HK-2 (cell line): ENCODE data around the gene RTF2.
A peak's percentile ranks its signal among the peaks of the same experiment; 100 is the strongest.

Experiments
- DNase-seq: peaks from one replicate; pipeline ENCODE4 v3.0.0-alpha.2; 2018; ENCODE audit not compliant: unreplicated experiment

RTF2 gene

GRCh38 chr20:56438284-56438683, 30.1 kb upstream of the RTF2 start:
- no peak for DNase-seq

- DNase-seq, result peak; percentile 20
These were observed 28.6 kb upstream of the RTF2 start for GRCh38 chr20:56439771-56440291.

- DNase-seq, result no peak
These were observed 27.9 kb upstream of the RTF2 start for GRCh38 chr20:56440346-56441007.

DNA sequence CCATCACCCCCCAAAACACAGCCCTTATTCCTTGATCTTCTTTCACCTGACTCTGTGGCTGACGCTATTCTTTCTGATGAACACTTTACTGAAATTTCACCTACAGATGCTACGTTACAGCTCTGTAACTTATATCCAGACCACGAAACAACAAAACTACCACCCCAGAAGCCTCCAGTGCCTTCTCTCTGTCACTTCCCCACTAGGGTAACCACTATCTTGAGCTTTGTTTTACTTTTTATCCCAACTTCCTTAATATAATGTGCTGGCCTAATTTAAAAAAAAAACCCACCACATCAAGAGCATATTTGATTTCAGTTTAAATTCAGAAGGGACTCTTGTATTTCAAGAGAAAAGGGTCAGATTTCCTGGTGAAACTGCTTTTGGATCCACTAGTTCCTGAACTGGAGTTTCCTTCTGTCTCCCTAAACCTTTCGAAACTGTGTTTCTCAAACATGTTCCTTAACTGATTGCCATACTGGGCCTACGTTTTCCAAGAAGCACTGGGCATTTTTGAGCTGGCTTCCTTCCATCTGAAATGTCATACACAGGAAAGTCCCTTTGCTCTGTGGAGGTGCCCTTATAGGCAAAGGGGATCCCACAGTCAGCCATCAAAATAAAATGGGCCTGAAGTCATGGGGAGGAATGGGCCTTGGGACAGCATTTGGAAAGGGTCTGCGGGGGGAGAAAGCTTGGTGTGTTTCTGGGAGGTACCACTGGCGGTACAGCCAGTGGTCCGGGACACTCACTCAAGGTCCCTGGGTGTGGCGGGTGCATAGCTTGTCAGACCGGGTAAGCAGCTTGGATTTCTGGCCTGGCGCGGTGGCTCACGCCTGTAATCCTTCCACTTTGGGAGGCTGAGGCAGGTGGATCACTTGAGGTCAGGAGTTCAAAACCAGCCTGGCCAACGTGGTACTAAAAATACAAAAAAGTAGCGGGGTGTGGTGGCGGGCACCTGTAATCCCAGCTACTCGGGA, 25.8 kb upstream of the RTF2 start:
- DNase-seq, result no peak

GRCh38 chr20:56443654-56444540, 24.5 kb upstream of the RTF2 start:
- DNase-seq, result no peak

DNA sequence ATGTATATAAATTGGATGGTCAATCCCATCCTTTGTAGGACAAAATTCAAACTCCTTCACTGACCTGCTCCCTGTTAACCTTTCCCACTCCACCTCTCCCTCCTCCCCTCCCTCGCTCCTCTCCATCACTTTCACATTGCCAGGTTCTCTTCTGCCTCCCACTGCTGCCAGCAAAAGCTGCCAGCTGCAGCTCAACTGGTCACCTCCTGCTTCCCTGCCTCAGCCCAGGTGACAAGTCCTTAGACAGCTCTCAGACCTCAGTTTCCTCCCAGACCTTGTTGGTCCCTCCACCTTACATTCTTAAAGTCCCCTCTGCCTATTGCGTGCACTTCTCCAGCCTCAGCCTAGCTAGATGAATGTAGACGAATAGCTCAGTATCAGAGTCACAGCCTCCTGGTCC, 23.3 kb upstream of the RTF2 start:
- DNase-seq, result no peak

- DNase-seq, result no peak
These were observed 22.9 kb upstream of the RTF2 start for GRCh38 chr20:56445540-56445939.

DNA sequence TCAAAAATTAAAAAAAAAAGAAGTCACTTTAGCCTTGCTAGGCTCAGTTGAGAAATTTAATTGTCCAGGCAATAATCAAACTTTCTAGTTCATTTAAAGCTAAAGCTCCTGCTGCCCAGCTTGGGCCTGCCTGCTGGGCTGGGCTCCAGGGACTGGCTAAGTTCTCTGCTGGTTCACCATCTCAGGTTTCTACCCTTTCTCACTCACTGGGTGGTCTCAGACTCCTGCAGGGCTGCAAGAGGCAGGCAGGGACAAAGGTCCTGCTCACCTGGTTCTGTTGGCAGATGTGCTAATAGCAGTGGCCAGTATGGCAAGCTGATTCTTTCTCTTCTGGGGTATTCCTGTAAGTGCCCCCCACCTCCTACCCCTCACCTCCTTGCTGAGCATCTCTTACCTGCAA, 21.2 kb upstream of the RTF2 start:
- DNase-seq, result no peak

DNA sequence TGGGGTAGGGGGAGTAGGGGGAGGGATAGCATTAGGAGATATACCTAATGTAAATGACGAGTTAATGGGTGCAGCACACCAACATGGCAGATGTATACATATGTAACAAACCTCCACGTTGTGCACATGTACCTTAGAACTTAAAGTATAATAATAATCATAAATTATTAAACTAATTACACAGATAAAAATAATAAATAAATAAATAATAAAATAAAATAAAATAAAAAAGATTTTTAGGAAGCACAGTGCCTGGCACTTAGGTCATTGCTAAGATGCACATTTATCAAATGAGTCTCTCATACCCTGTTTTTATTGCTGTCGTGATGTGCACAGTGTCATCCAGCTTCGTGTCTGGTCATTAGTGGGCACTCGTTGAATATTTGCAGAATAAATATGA, 19.0 kb upstream of the RTF2 start:
- no peak for DNase-seq

- no peak for DNase-seq
These were observed 17.2 kb upstream of the RTF2 start for GRCh38 chr20:56451056-56451765.

- DNase-seq, result no peak
These were observed 15.1 kb upstream of the RTF2 start for GRCh38 chr20:56453352-56453751.

GRCh38 chr20:56454754-56455153, 13.7 kb upstream of the RTF2 start:
- DNase-seq, result no peak

- no peak for DNase-seq
These were observed 10.1 kb upstream of the RTF2 start for GRCh38 chr20:56458206-56458821.

DNA sequence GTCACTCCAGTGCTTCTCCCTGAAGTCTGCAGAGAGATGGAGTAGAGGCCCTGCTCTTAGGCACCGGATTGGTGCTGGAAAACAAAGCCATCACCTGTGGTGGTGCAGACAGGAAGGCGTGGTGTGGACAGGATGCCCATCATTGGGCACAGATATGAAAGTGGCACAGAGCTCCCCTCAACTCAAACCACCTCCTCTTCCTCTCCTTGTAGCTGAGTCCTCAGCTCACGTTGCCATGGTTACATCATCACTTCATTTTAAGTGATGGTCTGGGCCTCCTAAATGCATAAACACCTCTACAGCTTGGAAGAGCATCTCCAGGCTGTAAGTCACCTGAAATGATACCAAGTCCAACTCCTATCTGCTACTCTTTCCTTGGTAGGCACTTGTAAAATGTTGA, 8.0 kb upstream of the RTF2 start:
- DNase-seq, result no peak

DNA sequence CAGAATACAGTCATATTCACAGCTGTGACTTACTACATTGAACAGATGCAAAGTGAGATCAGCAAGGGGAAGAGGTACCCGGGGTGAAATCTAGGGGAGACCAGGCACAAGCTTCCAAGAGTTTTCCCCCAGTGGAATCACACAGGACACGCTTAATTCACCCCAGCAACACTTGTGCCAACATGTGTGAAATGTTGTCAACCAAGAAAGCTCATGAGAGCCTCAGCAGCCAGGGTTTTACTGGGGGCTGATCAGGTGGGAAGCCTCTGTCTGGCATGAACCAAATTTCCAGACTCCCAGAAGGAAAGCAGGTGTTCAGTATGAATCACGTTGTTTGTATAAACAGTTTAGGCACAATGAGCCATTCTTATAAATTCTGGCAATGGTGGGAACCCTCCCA, 6.9 kb upstream of the RTF2 start:
- DNase-seq, result no peak

DNA sequence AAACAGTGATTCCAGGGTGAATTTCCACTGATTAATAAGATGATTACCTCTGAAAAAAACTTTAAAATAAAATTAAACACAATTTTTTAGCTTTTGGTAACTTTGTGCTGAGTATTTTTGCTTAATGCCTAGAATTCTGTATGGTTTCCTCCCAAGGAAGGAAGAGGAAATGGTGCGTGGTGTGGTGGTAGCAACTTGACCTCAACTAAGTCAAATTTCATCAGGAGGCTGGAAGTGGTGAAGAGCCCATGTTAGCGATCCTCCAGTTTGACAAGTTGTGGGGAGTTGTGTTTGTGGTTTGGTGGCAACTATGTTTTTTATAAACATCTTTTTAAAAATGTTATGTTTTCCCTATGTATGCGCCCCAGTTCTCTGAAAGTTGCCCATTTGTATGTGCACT, 5.0 kb upstream of the RTF2 start:
- DNase-seq, result no peak

GRCh38 chr20:56465997-56466396, 2.4 kb upstream of the RTF2 start:
- DNase-seq, result no peak

DNA sequence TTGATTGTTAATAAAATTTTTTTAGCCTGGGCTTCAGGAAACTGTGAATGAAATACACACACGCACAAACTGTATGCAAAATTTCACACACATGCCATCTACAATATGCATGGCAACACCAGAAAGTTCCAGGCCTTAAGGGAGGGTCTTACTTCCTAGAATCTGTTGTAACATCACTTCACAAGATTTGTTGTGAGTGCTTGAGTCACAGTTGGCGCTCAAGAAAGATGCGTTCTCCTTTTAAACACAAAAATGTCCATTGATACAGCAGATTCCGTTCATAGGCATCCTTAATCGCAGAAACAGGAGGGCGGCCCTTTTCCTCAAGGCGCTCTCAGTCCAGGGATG, 485 bp upstream of the RTF2 start:
- no peak for DNase-seq

DNA sequence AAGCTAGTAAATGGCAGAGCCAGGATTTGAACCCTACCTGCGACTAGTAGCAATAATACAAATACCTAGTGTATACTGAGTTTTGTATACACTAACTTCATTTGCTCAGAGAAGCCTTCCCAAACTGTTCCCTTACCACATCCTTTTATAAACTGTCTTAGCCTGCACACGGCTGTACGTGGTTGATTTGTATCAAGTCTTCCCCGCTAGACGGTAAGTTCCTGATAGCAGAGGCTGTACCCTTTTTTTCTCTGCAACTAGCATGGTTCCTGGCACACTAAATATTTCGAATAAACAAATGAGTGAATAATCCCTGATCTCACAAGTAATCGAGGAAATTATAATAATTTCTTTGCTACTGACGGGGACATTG, 636 bp downstream of the RTF2 start:
- DNase-seq, result no peak

DNA sequence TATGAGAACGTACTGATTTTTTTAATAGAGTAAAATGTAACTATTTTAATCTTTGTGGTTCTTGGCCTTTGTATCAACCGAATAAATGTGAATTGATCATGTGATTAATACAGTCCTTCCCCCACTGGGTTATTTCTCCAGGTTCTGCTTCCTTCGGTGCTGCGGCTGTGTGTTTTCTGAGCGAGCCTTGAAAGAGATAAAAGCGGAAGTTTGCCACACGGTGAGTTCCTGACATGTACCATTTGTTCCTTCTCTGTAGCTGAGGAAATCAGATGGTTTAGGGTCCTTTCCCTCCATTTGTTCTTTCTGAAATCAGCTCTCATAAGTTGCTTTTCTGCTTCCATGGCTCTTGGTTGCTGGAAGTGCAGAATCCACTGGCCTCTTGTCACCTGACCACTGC, 15.5 kb downstream of the RTF2 start:
- no peak for DNase-seq

- no peak for DNase-seq
These were observed 18.8 kb downstream of the RTF2 start for GRCh38 chr20:56487216-56487615.
